Left ventricle myocardium superior (tissue), 1 donor: ENCODE data around the gene CNTNAP5. TPM values are rescaled to one million over a fixed set of nuclear protein-coding genes. Genes with fewer than 3 reads are reported as not detected.

Experiments
- ATAC-seq: fragments of 200-7000 bp; cut with Tn5 transposase; one replicate; pipeline ENCODE4 v1.9.1; 2020; ENCODE audit warnings: mild to moderate bottlenecking, moderate library complexity
- DNase-seq: peaks from one replicate; pipeline ENCODE4 v3.0.0-alpha.2; 2020
- intact Hi-C: fragments of 100-400 bp; cut with micrococcal nuclease; formaldehyde crosslinking; loops from one replicate; pipeline ENCODE4 v1.11.0; 2022
- total RNA-seq: library from RNA; stranded (reverse); fragmentation: NEBNext Ultra II Directional; extraction: Animal tissue kit (Norgen Biotek cat#: 25700); gene quantifications from one replicate; pipeline ENCODE4 v1.2.1, GENCODE V29; 2021
- donor health status: DM: no; HTN: yes; CAD: no; lungs with severe emphysema.

Gene CNTNAP5
- total RNA-seq, 1 donor from 2014 or later = not detected

GRCh38 chr2:124884315-124884714 is 859.2 kb downstream of the CNTNAP5 start:
- intact Hi-C loops = no loop called here
- no peak for DNase-seq
- no peak for ATAC-seq

- no peak for DNase-seq
- intact Hi-C loops = no loop called here
- no peak for ATAC-seq
These were observed 861.1 kb downstream of the CNTNAP5 start for GRCh38 chr2:124886216-124886615.

- no peak for DNase-seq
- ATAC-seq = no peak
- intact Hi-C loops = no loop called here
These were observed 862.4 kb downstream of the CNTNAP5 start for GRCh38 chr2:124887466-124887865.

GRCh38 chr2:124888431-124888830 is 863.3 kb downstream of the CNTNAP5 start:
- no peak for DNase-seq
- no peak for ATAC-seq
- intact Hi-C loops = no loop called here

GRCh38 chr2:124894199-124894598 is 869.1 kb downstream of the CNTNAP5 start:
- intact Hi-C loops = no loop called here
- no peak for ATAC-seq
- no peak for DNase-seq

- ATAC-seq (no peak), DNase-seq (no peak)
- intact Hi-C loops = no loop called here
These were observed 873.7 kb downstream of the CNTNAP5 start for GRCh38 chr2:124898827-124899226.

GRCh38 chr2:124908411-124908810 is 883.3 kb downstream of the CNTNAP5 start:
- intact Hi-C loops = no loop called here
- DNase-seq = no peak
- no peak for ATAC-seq

GRCh38 chr2:124911560-124911959 is 886.5 kb downstream of the CNTNAP5 start:
- no peak for DNase-seq

GRCh38 chr2:124913868-124914267 is 888.8 kb downstream of the CNTNAP5 start:
- intact Hi-C loops = no loop called here
- DNase-seq = no peak
- ATAC-seq = no peak

More at GRCh38 chr2:124911560-124911959, 886.5 kb downstream of the CNTNAP5 start:
- intact Hi-C loops = no loop called here
- ATAC-seq = no peak

- intact Hi-C loops = no loop called here
- no peak for DNase-seq
- ATAC-seq = no peak
These were observed 890.5 kb downstream of the CNTNAP5 start for GRCh38 chr2:124915567-124915966.

- no peak for ATAC-seq
- intact Hi-C loops = no loop called here
These were observed 894.2 kb downstream of the CNTNAP5 start for GRCh38 chr2:124919296-124919695.

GRCh38 chr2:124920448-124920847 is 895.4 kb downstream of the CNTNAP5 start:
- intact Hi-C loops = no loop called here
- ATAC-seq (no peak), DNase-seq (no peak)

More at GRCh38 chr2:124919296-124919695, 894.2 kb downstream of the CNTNAP5 start:
- no peak for DNase-seq

GRCh38 chr2:124921191-124921590 is 896.1 kb downstream of the CNTNAP5 start:
- intact Hi-C loops = no loop called here
- DNase-seq (no peak), ATAC-seq (no peak)

GRCh38 chr2:124923097-124923496 is 898.0 kb downstream of the CNTNAP5 start:
- no peak for ATAC-seq
- DNase-seq = no peak
- intact Hi-C loops = no loop called here

- ATAC-seq = no peak
- intact Hi-C loops = no loop called here
- no peak for DNase-seq
These were observed 908.8 kb downstream of the CNTNAP5 start for GRCh38 chr2:124933883-124934282.

GRCh38 chr2:124953921-124954320 is 928.8 kb downstream of the CNTNAP5 start:
- no peak for ATAC-seq
- no peak for DNase-seq
- intact Hi-C loops = no loop called here

GRCh38 chr2:124959581-124959980 is 934.5 kb downstream of the CNTNAP5 start:
- intact Hi-C loops = no loop called here
- ATAC-seq = no peak
- no peak for DNase-seq

GRCh38 chr2:124961132-124961531 is 936.0 kb downstream of the CNTNAP5 start:
- ATAC-seq (no peak), DNase-seq (no peak)
- intact Hi-C loops = no loop called here
